WTC11 (cell line): ENCODE results near the gene CHRNE.

Experiments
- NFYB ChIP-seq: sonication (generic); formaldehyde crosslinking; conservative IDR thresholded peaks from 2 replicates; pipeline ENCODE4 v1.8.0; 2022; ENCODE audit warnings: low read depth, missing genetic modification reagents
- USF2 ChIP-seq: sonication (generic); formaldehyde crosslinking; IDR thresholded peaks from 2 replicates; pipeline ENCODE4 v1.8.1; 2023; ENCODE audit warnings: mild to moderate bottlenecking, missing genetic modification reagents, moderate library complexity
- TF ChIP-seq, protein P1 (sequence below): fragments of 200-600 bp; IDR thresholded peaks from 2 replicates; pipeline ENCODE4 v1.8.0; 2022; ENCODE audit warnings: antibody characterized with exemption

- TF ChIP-seq NFYB (CRISPR knock-in tag) = no peak
- TF ChIP-seq, protein P1, sequence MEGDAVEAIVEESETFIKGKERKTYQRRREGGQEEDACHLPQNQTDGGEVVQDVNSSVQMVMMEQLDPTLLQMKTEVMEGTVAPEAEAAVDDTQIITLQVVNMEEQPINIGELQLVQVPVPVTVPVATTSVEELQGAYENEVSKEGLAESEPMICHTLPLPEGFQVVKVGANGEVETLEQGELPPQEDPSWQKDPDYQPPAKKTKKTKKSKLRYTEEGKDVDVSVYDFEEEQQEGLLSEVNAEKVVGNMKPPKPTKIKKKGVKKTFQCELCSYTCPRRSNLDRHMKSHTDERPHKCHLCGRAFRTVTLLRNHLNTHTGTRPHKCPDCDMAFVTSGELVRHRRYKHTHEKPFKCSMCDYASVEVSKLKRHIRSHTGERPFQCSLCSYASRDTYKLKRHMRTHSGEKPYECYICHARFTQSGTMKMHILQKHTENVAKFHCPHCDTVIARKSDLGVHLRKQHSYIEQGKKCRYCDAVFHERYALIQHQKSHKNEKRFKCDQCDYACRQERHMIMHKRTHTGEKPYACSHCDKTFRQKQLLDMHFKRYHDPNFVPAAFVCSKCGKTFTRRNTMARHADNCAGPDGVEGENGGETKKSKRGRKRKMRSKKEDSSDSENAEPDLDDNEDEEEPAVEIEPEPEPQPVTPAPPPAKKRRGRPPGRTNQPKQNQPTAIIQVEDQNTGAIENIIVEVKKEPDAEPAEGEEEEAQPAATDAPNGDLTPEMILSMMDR = no peak
- no peak for TF ChIP-seq USF2 (CRISPR knock-in tag)
These were observed 40.0 kb upstream of the CHRNE start for GRCh38 chr17:4942760-4943508.
